BE2C (cell line): ENCODE data around the gene ERF.

Source experiments
- DNase-seq: peaks from one replicate; pipeline ENCODE4 v3.0.0-alpha.2; 2020
- H3K27me3 ChIP-seq: fragments of 250-450 bp; sonication (Bioruptor Pico); 2 replicates; pipeline ENCODE4 v1.5.1; 2020; ENCODE audit warnings: mild to moderate bottlenecking
- H3K36me3 ChIP-seq: fragments of 250-450 bp; sonication (Bioruptor Pico); 2 replicates; pipeline ENCODE4 v1.5.1; 2020; ENCODE audit warnings: mild to moderate bottlenecking
- H3K4me1 ChIP-seq: fragments of 250-450 bp; sonication (Bioruptor Pico); 2 replicates; pipeline ENCODE4 v1.5.1; 2020
- H3K4me3 ChIP-seq: 2 replicates; pipeline ENCODE4 v1.5.1; 2011; ENCODE audit warnings: low read depth, low read length
- H3K9me3 ChIP-seq: fragments of 250-450 bp; sonication (Bioruptor Pico); 2 replicates; pipeline ENCODE4 v1.5.1; 2020
- TF ChIP-seq, protein P1 (sequence below): IDR thresholded peaks from 2 replicates; pipeline ENCODE4 v1.5.1; 2012; ENCODE audit warnings: mild to moderate bottlenecking, low read depth, low read length

Gene ERF

DNA sequence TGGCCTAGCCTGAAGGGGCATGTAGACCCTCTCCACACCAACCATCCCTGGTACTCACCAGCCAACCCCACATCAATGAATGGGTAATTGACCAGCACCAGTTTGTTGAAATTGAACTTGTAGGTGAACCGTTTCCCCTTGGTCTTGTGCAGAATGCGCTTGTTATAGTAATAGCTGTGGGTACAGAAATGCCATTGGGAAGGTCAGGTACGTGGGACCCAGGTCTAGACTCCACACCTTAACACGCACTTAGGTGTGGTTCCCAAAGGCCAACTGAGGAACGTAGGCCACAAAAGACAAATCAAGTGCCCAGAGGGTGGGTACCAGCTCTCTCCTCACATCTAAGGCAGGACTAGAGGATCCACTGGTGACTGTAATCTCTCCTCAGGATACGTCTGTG lies 5.2 kb downstream of the ERF start:
- no peak overlapping the region for H3K4me3 ChIP-seq
- H3K27me3 ChIP-seq, result no peaks in the 10 kb centered on the region
- TF ChIP-seq, protein P1, sequence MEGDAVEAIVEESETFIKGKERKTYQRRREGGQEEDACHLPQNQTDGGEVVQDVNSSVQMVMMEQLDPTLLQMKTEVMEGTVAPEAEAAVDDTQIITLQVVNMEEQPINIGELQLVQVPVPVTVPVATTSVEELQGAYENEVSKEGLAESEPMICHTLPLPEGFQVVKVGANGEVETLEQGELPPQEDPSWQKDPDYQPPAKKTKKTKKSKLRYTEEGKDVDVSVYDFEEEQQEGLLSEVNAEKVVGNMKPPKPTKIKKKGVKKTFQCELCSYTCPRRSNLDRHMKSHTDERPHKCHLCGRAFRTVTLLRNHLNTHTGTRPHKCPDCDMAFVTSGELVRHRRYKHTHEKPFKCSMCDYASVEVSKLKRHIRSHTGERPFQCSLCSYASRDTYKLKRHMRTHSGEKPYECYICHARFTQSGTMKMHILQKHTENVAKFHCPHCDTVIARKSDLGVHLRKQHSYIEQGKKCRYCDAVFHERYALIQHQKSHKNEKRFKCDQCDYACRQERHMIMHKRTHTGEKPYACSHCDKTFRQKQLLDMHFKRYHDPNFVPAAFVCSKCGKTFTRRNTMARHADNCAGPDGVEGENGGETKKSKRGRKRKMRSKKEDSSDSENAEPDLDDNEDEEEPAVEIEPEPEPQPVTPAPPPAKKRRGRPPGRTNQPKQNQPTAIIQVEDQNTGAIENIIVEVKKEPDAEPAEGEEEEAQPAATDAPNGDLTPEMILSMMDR, result no peak
- no peaks in the 10 kb centered on the region for H3K9me3 ChIP-seq
- peaks cover 19% of the 10 kb centered on the region for H3K4me1 ChIP-seq
- no peak for DNase-seq
- H3K36me3 ChIP-seq, result peaks cover 26% of the 10 kb centered on the region

DNA sequence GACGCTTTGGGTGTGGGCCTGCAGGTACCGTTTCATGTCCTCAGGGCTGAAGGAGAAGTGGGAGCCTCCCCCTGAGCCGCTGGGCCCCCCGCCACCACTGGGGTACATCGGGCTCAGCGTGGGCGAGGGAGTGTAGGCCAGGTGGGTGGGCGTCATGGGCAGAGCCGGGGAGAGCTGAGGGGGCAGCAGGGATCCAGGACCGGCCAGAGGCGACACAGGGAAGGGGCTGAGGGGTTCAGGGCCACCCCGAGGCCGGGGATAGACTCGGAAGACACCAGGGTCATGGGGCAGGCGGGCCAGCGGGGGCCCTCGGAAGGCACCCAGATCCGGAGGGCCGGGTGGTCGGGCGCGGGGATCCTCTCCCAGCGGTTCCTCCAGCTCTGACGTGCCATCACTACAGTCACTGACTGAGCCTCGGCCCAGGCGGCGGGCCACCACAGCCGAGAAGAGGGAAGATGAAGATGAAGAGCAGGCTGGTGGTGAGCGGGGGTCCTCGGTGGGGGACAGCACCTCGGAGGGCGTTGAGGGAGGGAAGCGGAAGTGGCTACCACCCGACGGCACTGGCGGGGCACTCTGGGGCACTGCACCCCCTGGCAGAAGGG lies 5.7 kb downstream of the ERF start:
- H3K27me3 ChIP-seq, result no peaks in the 10 kb centered on the region
- no peak overlapping the region for H3K4me3 ChIP-seq
- H3K4me1 ChIP-seq, result peaks cover 19% of the 10 kb centered on the region
- H3K9me3 ChIP-seq, result no peaks in the 10 kb centered on the region
- TF ChIP-seq, protein P1, result no peak
- no peak for DNase-seq
- peaks cover 23% of the 10 kb centered on the region for H3K36me3 ChIP-seq

DNA sequence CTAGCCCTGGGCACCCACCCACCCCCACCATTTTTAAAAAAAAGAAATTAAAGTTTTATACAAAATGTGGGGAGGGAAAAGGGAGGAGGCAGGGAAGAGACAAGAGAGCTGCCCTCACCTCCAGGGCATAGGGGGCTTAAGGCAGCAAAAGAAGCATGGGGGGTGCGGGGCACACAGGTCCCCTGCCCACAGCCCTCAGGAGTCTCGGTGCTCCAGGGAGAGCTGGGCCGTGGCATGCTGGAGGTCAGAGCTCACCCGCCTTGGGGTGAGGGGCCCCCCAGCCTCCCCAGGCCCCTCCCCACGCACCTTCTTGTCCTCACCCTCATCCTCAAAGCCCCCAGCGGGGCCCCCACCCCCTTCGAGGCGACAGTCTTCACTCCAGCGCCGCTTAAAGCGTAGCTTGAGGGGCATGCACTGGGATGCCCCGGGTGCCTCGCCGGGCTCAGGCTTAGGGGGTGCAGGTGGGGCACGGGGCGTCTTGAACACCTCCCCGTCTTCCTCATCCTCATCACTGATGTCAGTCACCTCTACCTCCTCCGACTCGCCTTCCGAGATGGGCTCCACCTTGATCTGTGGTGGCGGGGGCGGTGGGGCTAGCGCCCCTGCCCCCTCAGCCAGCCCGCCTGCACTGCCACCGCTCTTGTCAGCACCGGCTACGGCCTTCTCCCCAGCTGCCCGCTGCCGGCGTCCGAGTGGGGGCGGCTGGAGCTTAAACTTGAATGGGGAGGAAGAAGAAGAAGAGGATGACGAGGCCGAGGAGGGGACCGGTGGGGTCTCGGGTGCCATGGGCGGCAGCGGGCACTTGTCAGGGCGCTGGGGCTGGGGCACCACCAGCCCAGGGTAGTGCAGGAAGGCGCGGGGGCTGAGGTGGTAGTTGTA lies 6.4 kb downstream of the ERF start:
- Histone ChIP-seq H3K9me3 (no peaks in the 10 kb centered on the region), H3K27me3 (no peaks in the 10 kb centered on the region), H3K4me3 (no peak overlapping the region), H3K4me1 (peaks cover 19% of the 10 kb centered on the region), H3K36me3 (peaks cover 23% of the 10 kb centered on the region)
- no peak for DNase-seq
- TF ChIP-seq, protein P1, result no peak

DNA sequence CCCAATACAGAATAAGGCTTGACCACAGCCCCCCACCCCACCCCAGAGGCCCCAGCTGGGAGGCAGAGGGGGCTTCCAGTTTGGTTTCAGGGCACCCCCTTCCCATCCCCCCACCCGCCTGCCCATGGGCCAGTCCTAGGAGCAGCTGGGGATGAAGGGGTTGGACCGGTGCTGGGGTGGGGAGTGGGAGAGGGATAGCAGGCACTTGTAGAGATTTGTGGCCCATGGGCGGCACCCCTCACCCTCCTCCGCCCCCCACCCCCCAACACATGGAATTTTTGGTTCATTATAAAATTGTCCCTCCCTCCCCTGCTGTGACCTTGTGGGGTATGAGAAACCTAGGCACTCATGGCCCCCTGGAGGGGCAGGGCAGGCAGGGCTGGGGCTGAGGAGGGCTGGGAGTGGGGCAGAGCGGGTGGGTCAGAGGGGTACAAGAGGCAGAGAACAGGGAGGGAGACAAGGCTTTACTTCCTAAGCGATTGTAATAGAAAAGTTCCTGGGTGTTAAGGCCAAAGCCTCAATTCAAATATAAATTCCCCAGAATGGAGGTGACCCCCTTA lies 7.2 kb downstream of the ERF start:
- no peak overlapping the region for H3K4me3 ChIP-seq
- no peaks in the 10 kb centered on the region for H3K27me3 ChIP-seq
- DNase-seq, result no peak
- peaks cover 19% of the 10 kb centered on the region for H3K4me1 ChIP-seq
- no peaks in the 10 kb centered on the region for H3K9me3 ChIP-seq
- H3K36me3 ChIP-seq, result peaks cover 23% of the 10 kb centered on the region
- TF ChIP-seq, protein P1, result no peak

DNA sequence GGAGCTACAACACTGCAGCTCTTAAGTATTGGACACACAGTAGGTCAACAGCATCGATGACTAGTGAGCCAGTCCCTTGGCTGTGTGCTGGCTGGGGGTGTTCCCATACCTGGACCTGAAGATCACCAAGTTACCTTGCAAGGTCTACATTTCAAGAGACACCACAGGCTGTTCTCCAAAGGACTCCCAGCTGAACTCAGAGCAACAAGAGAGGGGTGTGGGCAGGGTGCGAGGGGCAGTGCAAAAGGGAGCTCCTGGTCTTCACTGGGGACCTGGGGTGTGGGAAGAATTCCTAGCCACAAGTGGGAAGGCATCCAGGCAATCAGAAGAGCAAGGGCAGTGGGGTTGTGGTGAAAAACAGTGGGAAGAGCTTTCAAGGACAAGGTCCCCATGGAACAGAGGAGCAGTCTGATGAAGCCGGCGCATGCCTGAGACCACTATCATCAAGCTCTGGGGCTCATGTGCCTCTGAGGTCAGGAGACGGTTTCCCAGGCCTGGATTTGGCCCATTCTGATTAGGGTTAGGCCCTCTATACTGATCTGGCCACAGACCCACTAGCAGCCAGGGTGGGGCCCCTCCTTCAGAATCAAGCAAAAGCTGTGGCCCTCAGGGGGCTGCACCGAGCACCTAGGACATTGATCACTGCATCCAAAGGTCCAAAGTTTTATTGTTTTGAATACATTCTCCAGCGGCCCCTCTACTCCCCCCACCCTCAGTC lies 7.8 kb downstream of the ERF start:
- TF ChIP-seq, protein P1, result no peak

More for the DNA sequence above, 7.8 kb downstream of the ERF start:
- no peak for DNase-seq
- peaks cover 23% of the 10 kb centered on the region for H3K36me3 ChIP-seq
- H3K9me3 ChIP-seq, result no peaks in the 10 kb centered on the region
- H3K27me3 ChIP-seq, result no peaks in the 10 kb centered on the region
- H3K4me3 ChIP-seq, result no peak overlapping the region
- H3K4me1 ChIP-seq, result peaks cover 19% of the 10 kb centered on the region
